ENCODE data around the gene TRPT1.

Gene TRPT1

GRCh38 chr11:64240435-64241240, 14.7 kb upstream of the TRPT1 start, which contains the start of gene FKBP2:
Gene FKBP2, plus strand, starts transcription at chr11:64241095. Its CDS starts 1,293 bp downstream, at chr11:64242388.
- peak; percentile 99 for DNase-seq (ENCODE audit: low read depth)
- Histone ChIP-seq H3K9me3 (ENCODE audit: control insufficient read depth, low read length) (no peaks in the 10 kb centered on the region), H3K9ac (ENCODE audit: low read length) (peak within 1 kb of the TSS; percentile 96), H3K27me3 (replicated peaks; ENCODE audit: control insufficient read depth, insufficient read depth, low read length) (no peaks in the 10 kb centered on the region), H3K4me1 (ENCODE audit: control insufficient read depth, insufficient read depth, low read length) (peaks cover 37% of the 10 kb centered on the region), H3K36me3 (ENCODE audit: control insufficient read depth, insufficient read depth, low read length, severe bottlenecking) (peaks cover 34% of the 10 kb centered on the region), H3K4me3 (ENCODE audit: low read length) (peak within 1 kb of the TSS; percentile 90)

GRCh38 chr11:64239662-64240434, 13.9 kb upstream of the TRPT1 start:
- peak overlapping the region; percentile 90 for H3K4me3 ChIP-seq (ENCODE audit: low read length)
- no peaks in the 10 kb centered on the region for H3K9me3 ChIP-seq (ENCODE audit: control insufficient read depth, low read length)
- no peak for DNase-seq (ENCODE audit: low read depth)
- H3K27me3 ChIP-seq (replicated peaks; ENCODE audit: control insufficient read depth, insufficient read depth, low read length) = no peaks in the 10 kb centered on the region
- H3K9ac ChIP-seq (ENCODE audit: low read length) = peak overlapping the region; percentile 96
- peaks cover 42% of the 10 kb centered on the region for H3K4me1 ChIP-seq (ENCODE audit: control insufficient read depth, insufficient read depth, low read length)
- peaks cover 34% of the 10 kb centered on the region for H3K36me3 ChIP-seq (ENCODE audit: control insufficient read depth, insufficient read depth, low read length, severe bottlenecking)

GRCh38 chr11:64238999-64239398, 13.0 kb upstream of the TRPT1 start:
- no peaks in the 10 kb centered on the region for H3K9me3 ChIP-seq (ENCODE audit: control insufficient read depth, low read length)
- no peak for DNase-seq (ENCODE audit: low read depth)
- no peak overlapping the region for H3K9ac ChIP-seq (ENCODE audit: low read length)
- H3K27me3 ChIP-seq (replicated peaks; ENCODE audit: control insufficient read depth, insufficient read depth, low read length) = no peaks in the 10 kb centered on the region
- peaks cover 31% of the 10 kb centered on the region for H3K36me3 ChIP-seq (ENCODE audit: control insufficient read depth, insufficient read depth, low read length, severe bottlenecking)
- H3K4me1 ChIP-seq (ENCODE audit: control insufficient read depth, insufficient read depth, low read length) = peaks cover 38% of the 10 kb centered on the region
- H3K4me3 ChIP-seq (ENCODE audit: low read length) = no peak overlapping the region

- H3K36me3 ChIP-seq (ENCODE audit: control insufficient read depth, insufficient read depth, low read length, severe bottlenecking) = peaks cover 22% of the 10 kb centered on the region
- no peaks in the 10 kb centered on the region for H3K27me3 ChIP-seq (replicated peaks; ENCODE audit: control insufficient read depth, insufficient read depth, low read length)
- no peaks in the 10 kb centered on the region for H3K9me3 ChIP-seq (ENCODE audit: control insufficient read depth, low read length)
- no peak overlapping the region for H3K9ac ChIP-seq (ENCODE audit: low read length)
- peaks cover 36% of the 10 kb centered on the region for H3K4me1 ChIP-seq (ENCODE audit: control insufficient read depth, insufficient read depth, low read length)
- no peak overlapping the region for H3K4me3 ChIP-seq (ENCODE audit: low read length)
- DNase-seq (ENCODE audit: low read depth) = no peak
Observed at GRCh38 chr11:64238076-64238475, 12.1 kb upstream of the TRPT1 start.

- no peak for DNase-seq (ENCODE audit: low read depth)
- H3K9ac ChIP-seq (ENCODE audit: low read length) = no peak overlapping the region
Observed at GRCh38 chr11:64237484-64237951, 11.5 kb upstream of the TRPT1 start.

GRCh38 chr11:64235437-64236161, 9.6 kb upstream of the TRPT1 start:
- H3K4me3 ChIP-seq (ENCODE audit: low read length) = peak overlapping the region; percentile 81
- peaks cover 21% of the 10 kb centered on the region for H3K36me3 ChIP-seq (ENCODE audit: control insufficient read depth, insufficient read depth, low read length, severe bottlenecking)
- H3K9me3 ChIP-seq (ENCODE audit: control insufficient read depth, low read length) = no peaks in the 10 kb centered on the region
- no peaks in the 10 kb centered on the region for H3K27me3 ChIP-seq (replicated peaks; ENCODE audit: control insufficient read depth, insufficient read depth, low read length)
- H3K9ac ChIP-seq (ENCODE audit: low read length) = peak overlapping the region; percentile 76
- H3K4me1 ChIP-seq (ENCODE audit: control insufficient read depth, insufficient read depth, low read length) = peaks cover 28% of the 10 kb centered on the region
- DNase-seq (ENCODE audit: low read depth) = no peak

More at GRCh38 chr11:64237484-64237951, 11.5 kb upstream of the TRPT1 start:
- no peak overlapping the region for H3K4me3 ChIP-seq (ENCODE audit: low read length)
- H3K9me3 ChIP-seq (ENCODE audit: control insufficient read depth, low read length) = no peaks in the 10 kb centered on the region
- peaks cover 21% of the 10 kb centered on the region for H3K36me3 ChIP-seq (ENCODE audit: control insufficient read depth, insufficient read depth, low read length, severe bottlenecking)
- H3K27me3 ChIP-seq (replicated peaks; ENCODE audit: control insufficient read depth, insufficient read depth, low read length) = no peaks in the 10 kb centered on the region
- peaks cover 31% of the 10 kb centered on the region for H3K4me1 ChIP-seq (ENCODE audit: control insufficient read depth, insufficient read depth, low read length)

GRCh38 chr11:64234647-64235379, 8.8 kb upstream of the TRPT1 start:
- Histone ChIP-seq H3K36me3 (ENCODE audit: control insufficient read depth, insufficient read depth, low read length, severe bottlenecking) (peaks cover 21% of the 10 kb centered on the region), H3K9ac (ENCODE audit: low read length) (peak overlapping the region; percentile 76), H3K4me3 (ENCODE audit: low read length) (peak overlapping the region; percentile 81), H3K9me3 (ENCODE audit: control insufficient read depth, low read length) (no peaks in the 10 kb centered on the region), H3K27me3 (replicated peaks; ENCODE audit: control insufficient read depth, insufficient read depth, low read length) (no peaks in the 10 kb centered on the region), H3K4me1 (ENCODE audit: control insufficient read depth, insufficient read depth, low read length) (peaks cover 23% of the 10 kb centered on the region)
- peak; percentile 70 for DNase-seq (ENCODE audit: low read depth)

- Histone ChIP-seq H3K4me1 (ENCODE audit: control insufficient read depth, insufficient read depth, low read length) (peaks cover 24% of the 10 kb centered on the region), H3K9ac (ENCODE audit: low read length) (peak within 1 kb of the TSS; percentile 84), H3K9me3 (ENCODE audit: control insufficient read depth, low read length) (no peaks in the 10 kb centered on the region), H3K27me3 (replicated peaks; ENCODE audit: control insufficient read depth, insufficient read depth, low read length) (no peaks in the 10 kb centered on the region), H3K36me3 (ENCODE audit: control insufficient read depth, insufficient read depth, low read length, severe bottlenecking) (peaks cover 20% of the 10 kb centered on the region), H3K4me3 (ENCODE audit: low read length) (peak within 1 kb of the TSS; percentile 81)
- DNase-seq (ENCODE audit: low read depth) = peak; percentile 81
Observed at GRCh38 chr11:64233913-64234586, 8.1 kb upstream of the TRPT1 start, which contains the start of gene VEGFB. Gene VEGFB, plus strand, starts transcription at chr11:64234584. Its CDS starts 250 bp downstream, at chr11:64234834.

- H3K9me3 ChIP-seq (ENCODE audit: control insufficient read depth, low read length) = no peaks in the 10 kb centered on the region
- H3K36me3 ChIP-seq (ENCODE audit: control insufficient read depth, insufficient read depth, low read length, severe bottlenecking) = peaks cover 9% of the 10 kb centered on the region
- DNase-seq (ENCODE audit: low read depth) = no peak
- no peaks in the 10 kb centered on the region for H3K27me3 ChIP-seq (replicated peaks; ENCODE audit: control insufficient read depth, insufficient read depth, low read length)
- H3K4me3 ChIP-seq (ENCODE audit: low read length) = no peak overlapping the region
- peaks cover 24% of the 10 kb centered on the region for H3K4me1 ChIP-seq (ENCODE audit: control insufficient read depth, insufficient read depth, low read length)
- H3K9ac ChIP-seq (ENCODE audit: low read length) = no peak overlapping the region
Observed at GRCh38 chr11:64232967-64233315, 7.0 kb upstream of the TRPT1 start.
